Measurements from ENCODE around the gene GPR156.

DNA sequence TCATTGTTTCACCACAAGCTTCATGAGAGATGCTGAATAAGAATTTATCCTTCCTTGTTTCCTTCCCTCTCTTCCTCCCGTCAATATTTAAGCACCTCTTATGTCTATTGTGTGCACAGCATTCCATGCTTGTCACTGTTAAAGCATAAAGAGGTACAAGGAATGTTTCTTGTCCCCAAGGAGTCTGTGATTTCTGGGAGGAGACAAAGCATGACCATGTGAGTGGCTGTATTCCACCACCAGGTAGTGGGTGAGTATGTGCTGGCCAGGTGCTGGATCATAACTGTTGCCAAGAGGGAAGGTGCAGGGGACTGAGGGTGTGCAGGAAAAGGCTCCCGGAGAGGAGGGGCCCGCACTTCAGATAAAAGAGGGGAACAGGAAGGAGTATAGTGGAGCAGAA, 127.9 kb downstream of the GPR156 start:
- TF ChIP-seq POLR2A (IDR thresholded peaks at IDR 0.05; ENCODE audit: borderline replicate concordance, extremely low read depth, insufficient read depth, insufficient read length) (no peak), EZH2phosphoT487 (IDR thresholded peaks at IDR 0.05; ENCODE audit: borderline replicate concordance) (no peak), YY1 (IDR thresholded peaks at IDR 0.05; ENCODE audit: extremely low read depth, insufficient replicate concordance, low read depth, low read length) (no peak), JUND (IDR thresholded peaks at IDR 0.05) (no peak), SRF (IDR thresholded peaks at IDR 0.05; ENCODE audit: low read depth) (no peak), POLR2AphosphoS5 (IDR thresholded peaks at IDR 0.05; ENCODE audit: low read depth, low read length) (no peak), ZNF274 (IDR thresholded peaks at IDR 0.05; ENCODE audit: low read depth, low read length) (no peak), EZH2 (IDR thresholded peaks at IDR 0.05) (no peak), TCF7L2 (IDR thresholded peaks at IDR 0.05; ENCODE audit: borderline replicate concordance, extremely low read depth, insufficient read depth, insufficient read length) (no peak)
- TF ChIP-seq, protein P1, sequence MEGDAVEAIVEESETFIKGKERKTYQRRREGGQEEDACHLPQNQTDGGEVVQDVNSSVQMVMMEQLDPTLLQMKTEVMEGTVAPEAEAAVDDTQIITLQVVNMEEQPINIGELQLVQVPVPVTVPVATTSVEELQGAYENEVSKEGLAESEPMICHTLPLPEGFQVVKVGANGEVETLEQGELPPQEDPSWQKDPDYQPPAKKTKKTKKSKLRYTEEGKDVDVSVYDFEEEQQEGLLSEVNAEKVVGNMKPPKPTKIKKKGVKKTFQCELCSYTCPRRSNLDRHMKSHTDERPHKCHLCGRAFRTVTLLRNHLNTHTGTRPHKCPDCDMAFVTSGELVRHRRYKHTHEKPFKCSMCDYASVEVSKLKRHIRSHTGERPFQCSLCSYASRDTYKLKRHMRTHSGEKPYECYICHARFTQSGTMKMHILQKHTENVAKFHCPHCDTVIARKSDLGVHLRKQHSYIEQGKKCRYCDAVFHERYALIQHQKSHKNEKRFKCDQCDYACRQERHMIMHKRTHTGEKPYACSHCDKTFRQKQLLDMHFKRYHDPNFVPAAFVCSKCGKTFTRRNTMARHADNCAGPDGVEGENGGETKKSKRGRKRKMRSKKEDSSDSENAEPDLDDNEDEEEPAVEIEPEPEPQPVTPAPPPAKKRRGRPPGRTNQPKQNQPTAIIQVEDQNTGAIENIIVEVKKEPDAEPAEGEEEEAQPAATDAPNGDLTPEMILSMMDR (IDR thresholded peaks at IDR 0.05 in 2 of 3, conservative IDR thresholded peaks at IDR 0.05 in 1 of 3; ENCODE audit: borderline replicate concordance in 1 of 3, insufficient read depth in 1 of 3, low read depth in 2 of 3, low read length in 2 of 3) = no peak
- TF ChIP-seq, protein P2, sequence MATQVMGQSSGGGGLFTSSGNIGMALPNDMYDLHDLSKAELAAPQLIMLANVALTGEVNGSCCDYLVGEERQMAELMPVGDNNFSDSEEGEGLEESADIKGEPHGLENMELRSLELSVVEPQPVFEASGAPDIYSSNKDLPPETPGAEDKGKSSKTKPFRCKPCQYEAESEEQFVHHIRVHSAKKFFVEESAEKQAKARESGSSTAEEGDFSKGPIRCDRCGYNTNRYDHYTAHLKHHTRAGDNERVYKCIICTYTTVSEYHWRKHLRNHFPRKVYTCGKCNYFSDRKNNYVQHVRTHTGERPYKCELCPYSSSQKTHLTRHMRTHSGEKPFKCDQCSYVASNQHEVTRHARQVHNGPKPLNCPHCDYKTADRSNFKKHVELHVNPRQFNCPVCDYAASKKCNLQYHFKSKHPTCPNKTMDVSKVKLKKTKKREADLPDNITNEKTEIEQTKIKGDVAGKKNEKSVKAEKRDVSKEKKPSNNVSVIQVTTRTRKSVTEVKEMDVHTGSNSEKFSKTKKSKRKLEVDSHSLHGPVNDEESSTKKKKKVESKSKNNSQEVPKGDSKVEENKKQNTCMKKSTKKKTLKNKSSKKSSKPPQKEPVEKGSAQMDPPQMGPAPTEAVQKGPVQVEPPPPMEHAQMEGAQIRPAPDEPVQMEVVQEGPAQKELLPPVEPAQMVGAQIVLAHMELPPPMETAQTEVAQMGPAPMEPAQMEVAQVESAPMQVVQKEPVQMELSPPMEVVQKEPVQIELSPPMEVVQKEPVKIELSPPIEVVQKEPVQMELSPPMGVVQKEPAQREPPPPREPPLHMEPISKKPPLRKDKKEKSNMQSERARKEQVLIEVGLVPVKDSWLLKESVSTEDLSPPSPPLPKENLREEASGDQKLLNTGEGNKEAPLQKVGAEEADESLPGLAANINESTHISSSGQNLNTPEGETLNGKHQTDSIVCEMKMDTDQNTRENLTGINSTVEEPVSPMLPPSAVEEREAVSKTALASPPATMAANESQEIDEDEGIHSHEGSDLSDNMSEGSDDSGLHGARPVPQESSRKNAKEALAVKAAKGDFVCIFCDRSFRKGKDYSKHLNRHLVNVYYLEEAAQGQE (IDR thresholded peaks at IDR 0.05; ENCODE audit: low read depth) = no peak
